Transverse colon (tissue), 4 donors: ENCODE data around the gene UBE4B. TPM values are rescaled to one million over a fixed set of nuclear protein-coding genes. Genes with fewer than 3 reads are reported as not detected.

Source experiments
- DNase-seq: peaks from one replicate; pipeline ENCODE4 v3.0.0-alpha.2; 2019
- H3K27ac ChIP-seq, 4 donors: fragments of 200-600 bp; sonication (generic); 2 replicates each; pipeline ENCODE4 v1.5.1; 2016 to 2018; ENCODE audit warnings: inconsistent platforms in 4 of 4
- H3K27me3 ChIP-seq: fragments of 200-600 bp; sonication (generic); 2 replicates; pipeline ENCODE4 v1.5.1; 2017; ENCODE audit warnings: inconsistent platforms
- H3K36me3 ChIP-seq, 4 donors: fragments of 200-600 bp; sonication (generic); 2 replicates each; pipeline ENCODE4 v1.5.1; 2017 to 2019; ENCODE audit warnings: inconsistent platforms in 4 of 4
- H3K4me1 ChIP-seq, 4 donors: fragments of 200-600 bp; sonication (generic); 2 replicates each; pipeline ENCODE4 v1.5.1; 2017 to 2020; ENCODE audit warnings: inconsistent platforms in 4 of 4
- H3K4me3 ChIP-seq, 4 donors: fragments of 200-600 bp; sonication (generic); 1 replicate in 1 of 4; 2 replicates in 3 of 4; pipeline versions ENCODE4 v1.5.1 to v1.6.1; 2017 to 2019; ENCODE audit warnings: inconsistent platforms in 4 of 4
- H3K9me3 ChIP-seq, 2 donors: fragments of 200-600 bp; sonication (generic); 2 replicates each; pipeline ENCODE4 v1.5.1; 2017 to 2019; ENCODE audit warnings: inconsistent platforms in 2 of 2
- EP300 ChIP-seq: sonication (generic); formaldehyde crosslinking; IDR thresholded peaks from one replicate; pipeline ENCODE4 v1.6.1; 2017; ENCODE audit warnings: antibody characterized with exemption, low read depth
- POLR2A ChIP-seq: fragments of 450-650 bp; IDR thresholded peaks from one replicate; pipeline ENCODE4 v1.6.1; 2016; ENCODE audit warnings: antibody characterized with exemption, mild to moderate bottlenecking, moderate library complexity
- POLR2AphosphoS5 ChIP-seq, 3 donors: sonication (generic); formaldehyde crosslinking; IDR thresholded peaks; one replicate each; pipeline ENCODE4 v1.6.1; 2016; ENCODE audit warnings: antibody characterized with exemption in 3 of 3
- whole genome bisulfite sequencing, 2 donors: methylation state at CpG; one replicate each; pipeline ENCODE4 v1.1.5; 2018; ENCODE audit warnings: low coverage in 1 of 2; 5-methylcytosine and 5-hydroxymethylcytosine counted together
- in situ Hi-C, 4 donors: fragments of 200-750 bp; cut with MboI; loops; one replicate each; pipeline versions ENCODE4 v1.15.0 to v1.15.1; 2017; ENCODE audit warnings: low sequenced_read_pairs in 3 of 4, low pct_ligation_motif_present in 1 of 4, low pct_unique_long_range_greater_than_20kb in 1 of 4
- intact Hi-C: fragments of 100-400 bp; cut with DNase I; formaldehyde crosslinking; loops from one replicate; pipeline ENCODE4 v1.15.1; 2023; ENCODE audit warnings: low total_unique reads
- total RNA-seq, 4 donors: library from RNA; depleted of rRNA; stranded (reverse); fragments of >200 nt; gene quantifications; one replicate each; pipeline ENCODE4 v1.1.0, GENCODE V29; 2016
- TF ChIP-seq, protein P1 (sequence below), 5 experiments: fragments of 200-600 bp in 3 of 5; fragments of 450-650 bp in 2 of 5; sonication (generic) in 3 of 5; IDR thresholded peaks; 1 replicate in 2 of 5; 2 replicates in 3 of 5; pipeline ENCODE4 v1.5.1; 2016 to 2017; ENCODE audit warnings: antibody characterized with exemption in 5 of 5, inconsistent platforms in 3 of 5, mild to moderate bottlenecking in 2 of 5, moderate library complexity in 1 of 5

Gene UBE4B
- total RNA-seq, 4 donors from 2014 or later, result 35.1 to 145 (median 78.7) TPM

- intact Hi-C loops, result loop anchor here (5.0 kb wide), 1 partner anchor 1290 kb away; no protein-coding TSS in a partner anchor
- DNase-seq, result no peak
- WGBS, 2 donors, result 83 to 86% methylated on average over 4 to 5 of the region's 5 CpGs
- Histone ChIP-seq H3K4me3 (no peak overlapping the region), H3K27me3 (no peaks in the 10 kb centered on the region), H3K9me3 (no peaks in the 10 kb centered on the region), H3K27ac (no peak overlapping the region), H3K4me1 (no peaks in the 10 kb centered on the region), H3K36me3 (no peaks in the 10 kb centered on the region)
- in situ Hi-C loops, result no loop called here
- TF ChIP-seq, protein P1, sequence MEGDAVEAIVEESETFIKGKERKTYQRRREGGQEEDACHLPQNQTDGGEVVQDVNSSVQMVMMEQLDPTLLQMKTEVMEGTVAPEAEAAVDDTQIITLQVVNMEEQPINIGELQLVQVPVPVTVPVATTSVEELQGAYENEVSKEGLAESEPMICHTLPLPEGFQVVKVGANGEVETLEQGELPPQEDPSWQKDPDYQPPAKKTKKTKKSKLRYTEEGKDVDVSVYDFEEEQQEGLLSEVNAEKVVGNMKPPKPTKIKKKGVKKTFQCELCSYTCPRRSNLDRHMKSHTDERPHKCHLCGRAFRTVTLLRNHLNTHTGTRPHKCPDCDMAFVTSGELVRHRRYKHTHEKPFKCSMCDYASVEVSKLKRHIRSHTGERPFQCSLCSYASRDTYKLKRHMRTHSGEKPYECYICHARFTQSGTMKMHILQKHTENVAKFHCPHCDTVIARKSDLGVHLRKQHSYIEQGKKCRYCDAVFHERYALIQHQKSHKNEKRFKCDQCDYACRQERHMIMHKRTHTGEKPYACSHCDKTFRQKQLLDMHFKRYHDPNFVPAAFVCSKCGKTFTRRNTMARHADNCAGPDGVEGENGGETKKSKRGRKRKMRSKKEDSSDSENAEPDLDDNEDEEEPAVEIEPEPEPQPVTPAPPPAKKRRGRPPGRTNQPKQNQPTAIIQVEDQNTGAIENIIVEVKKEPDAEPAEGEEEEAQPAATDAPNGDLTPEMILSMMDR (IDR thresholded peaks at IDR 0.05), result no peak
- TF ChIP-seq POLR2AphosphoS5 (IDR thresholded peaks at IDR 0.05), result no peak
- no peak for TF ChIP-seq EP300
- TF ChIP-seq POLR2A, result no peak
Observed at GRCh38 chr1:10192263-10192662, 159.5 kb downstream of the UBE4B start.

DNA sequence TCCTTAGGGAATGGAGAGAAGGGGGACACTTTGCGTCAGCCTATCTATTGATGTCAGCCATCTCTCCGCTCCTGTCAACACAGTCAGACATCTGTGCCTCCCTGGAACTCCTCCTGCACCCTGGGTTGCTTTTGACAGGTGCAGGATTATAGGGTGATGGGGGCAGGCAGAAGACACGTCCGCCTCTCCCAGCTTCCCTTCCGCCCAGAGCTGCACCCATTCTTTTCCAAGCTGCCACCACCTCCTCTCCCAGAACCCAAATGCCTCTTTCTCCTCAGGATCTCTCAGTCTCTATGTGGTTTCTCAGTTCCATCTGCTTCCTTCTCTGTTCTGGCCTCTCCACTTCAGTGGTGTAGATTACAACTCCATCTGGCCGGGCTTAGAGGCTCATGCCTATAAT lies 160.5 kb downstream of the UBE4B start:
- DNase-seq, result no peak
- intact Hi-C loops (loop anchor here (5.0 kb wide), 1 partner anchor 1291 kb away; no protein-coding TSS in a partner anchor), in situ Hi-C loops (no loop called here)
- no peaks in the 10 kb centered on the region for H3K4me1 ChIP-seq
- 76% methylated on average over 6 of the region's 6 CpGs; no CpG with 5 or more reads in 1 of the 2 donors for WGBS, 2 donors
- no peak overlapping the region for H3K4me3 ChIP-seq
- H3K27ac ChIP-seq, result no peak overlapping the region
- no peaks in the 10 kb centered on the region for H3K27me3 ChIP-seq
- no peaks in the 10 kb centered on the region for H3K36me3 ChIP-seq
- H3K9me3 ChIP-seq, result no peaks in the 10 kb centered on the region
- TF ChIP-seq EP300, result no peak
- no peak for TF ChIP-seq POLR2A
- TF ChIP-seq POLR2AphosphoS5 (IDR thresholded peaks at IDR 0.05), result no peak
- TF ChIP-seq, protein P1 (IDR thresholded peaks at IDR 0.05), result no peak

DNA sequence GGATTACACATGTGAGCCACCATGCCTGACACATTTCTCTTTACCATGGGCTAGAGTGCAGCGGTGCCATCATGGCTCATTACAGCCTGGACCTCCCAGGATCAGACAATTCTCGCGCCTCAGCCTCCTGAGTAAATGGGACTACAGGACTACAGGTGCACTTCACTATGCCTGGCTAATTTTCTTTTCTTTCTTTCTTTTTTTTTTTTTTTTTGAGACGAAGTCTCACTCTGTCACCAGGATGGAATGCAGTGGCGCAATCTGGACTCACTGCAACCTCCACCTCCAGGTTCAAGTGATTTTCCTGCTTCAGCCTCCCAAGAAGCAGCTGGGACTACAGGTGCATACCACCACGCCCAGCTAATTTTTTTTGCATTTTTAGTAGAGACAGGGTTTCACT lies 162.8 kb downstream of the UBE4B start:
- in situ Hi-C loops, result no loop called here
- Histone ChIP-seq H3K4me1 (no peaks in the 10 kb centered on the region), H3K27ac (no peak overlapping the region), H3K4me3 (no peak overlapping the region), H3K36me3 (no peaks in the 10 kb centered on the region), H3K9me3 (no peaks in the 10 kb centered on the region), H3K27me3 (no peaks in the 10 kb centered on the region)
- intact Hi-C loops, result no loop called here
- TF ChIP-seq, protein P1 (IDR thresholded peaks at IDR 0.05), result no peak
- TF ChIP-seq POLR2A (no peak), POLR2AphosphoS5 (IDR thresholded peaks at IDR 0.05) (no peak), EP300 (no peak)
- no peak for DNase-seq
- 87% methylated on average over 6 of the region's 6 CpGs; no CpG with 5 or more reads in 1 of the 2 donors for WGBS, 2 donors

DNA sequence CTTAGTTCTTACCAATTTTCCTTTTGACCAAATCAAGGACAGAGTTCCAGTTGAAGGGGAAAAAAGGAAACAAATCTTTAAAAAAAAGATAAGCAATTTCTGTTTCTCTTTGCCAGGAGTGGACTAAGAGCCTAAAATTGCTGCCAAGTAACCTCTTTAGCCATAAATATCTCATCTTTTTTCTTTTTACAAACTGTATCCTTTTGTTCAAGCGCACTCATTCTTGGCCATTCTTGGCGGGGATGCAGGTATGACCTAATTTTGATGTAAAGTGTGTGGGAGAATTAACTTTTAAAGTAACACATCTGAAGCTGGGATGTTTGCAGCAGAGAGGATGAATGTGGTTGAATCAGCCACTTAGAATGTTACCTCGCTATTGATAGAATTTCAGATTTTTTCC lies 164.2 kb downstream of the UBE4B start:
- Histone ChIP-seq H3K4me3 (no peak overlapping the region), H3K27ac (no peak overlapping the region), H3K27me3 (peaks cover 3% of the 10 kb centered on the region), H3K9me3 (no peaks in the 10 kb centered on the region), H3K4me1 (no peaks in the 10 kb centered on the region), H3K36me3 (no peaks in the 10 kb centered on the region)
- no peak for DNase-seq
- in situ Hi-C loops (no loop called here), intact Hi-C loops (no loop called here)
- 50 to 76% methylated on average over 1 to 3 of the region's 3 CpGs for WGBS, 2 donors
- TF ChIP-seq, protein P1 (IDR thresholded peaks at IDR 0.05), result no peak
- TF ChIP-seq POLR2A (no peak), EP300 (no peak), POLR2AphosphoS5 (IDR thresholded peaks at IDR 0.05) (no peak)
